Measurements from ENCODE around the gene OR2F1. TPM values are rescaled to one million over a fixed set of nuclear protein-coding genes. Genes with fewer than 3 reads are reported as not detected.

Gene OR2F1
- total and polyA plus RNA-seq, 2 donors (not counting 1 experiment from before 2014, with no cell fraction given), result not detected

DNA sequence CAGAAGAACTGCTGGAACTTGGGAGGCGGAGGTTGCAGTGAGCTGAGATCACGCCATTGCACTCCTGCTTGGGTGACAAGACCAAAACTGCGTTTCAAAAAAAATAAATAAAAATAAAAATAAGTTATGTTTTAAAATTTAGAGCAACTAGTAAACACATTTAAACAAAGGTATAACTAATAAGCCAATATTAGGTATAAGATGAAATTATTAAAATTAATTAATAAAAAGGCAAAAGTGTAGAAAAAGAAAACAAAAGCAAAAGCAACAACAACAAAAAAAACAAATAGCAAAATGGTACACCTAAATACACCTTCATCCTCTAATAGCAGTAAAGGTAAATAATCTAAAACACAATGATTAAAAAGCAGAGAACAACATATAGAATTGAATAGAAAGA lies 39.3 kb downstream of the OR2F1 start:
- Histone ChIP-seq H3K27me3 (ENCODE audit: control insufficient read depth, insufficient read depth, low read length) (no peaks in the 10 kb centered on the region), H3K9ac (ENCODE audit: insufficient read depth, low read length) (no peak overlapping the region), H2AFZ (ENCODE audit: low read length) (no peak overlapping the region), H3K4me2 (ENCODE audit: extremely low read depth, insufficient read depth, low read length) (no peak overlapping the region), H3K27ac (ENCODE audit: insufficient read depth, low read length) (no peak overlapping the region), H3K4me3 (replicated peaks in 1 of 4; ENCODE audit: control extremely low read depth in 1 of 4, insufficient read depth in 1 of 4, low read depth in 3 of 4, low read length in 4 of 4) (no peak overlapping the region), H3K36me3 (ENCODE audit: control insufficient read depth, insufficient read depth, low read length) (no peaks in the 10 kb centered on the region), H3K4me1 (ENCODE audit: control insufficient read depth, extremely low read depth, insufficient read depth, low read length) (no peaks in the 10 kb centered on the region), H4K20me1 (ENCODE audit: control insufficient read depth, extremely low read depth, insufficient read depth, low read length) (no peaks in the 10 kb centered on the region), H3K79me2 (ENCODE audit: control insufficient read depth, insufficient read depth, low read length) (no peaks in the 10 kb centered on the region), H3K9me3 (ENCODE audit: control insufficient read depth, insufficient read depth, low read depth, low read length) (no peaks in the 10 kb centered on the region)
- no peak for DNase-seq (ENCODE audit: low read depth in 2 of 2)
- TF ChIP-seq, protein P1, sequence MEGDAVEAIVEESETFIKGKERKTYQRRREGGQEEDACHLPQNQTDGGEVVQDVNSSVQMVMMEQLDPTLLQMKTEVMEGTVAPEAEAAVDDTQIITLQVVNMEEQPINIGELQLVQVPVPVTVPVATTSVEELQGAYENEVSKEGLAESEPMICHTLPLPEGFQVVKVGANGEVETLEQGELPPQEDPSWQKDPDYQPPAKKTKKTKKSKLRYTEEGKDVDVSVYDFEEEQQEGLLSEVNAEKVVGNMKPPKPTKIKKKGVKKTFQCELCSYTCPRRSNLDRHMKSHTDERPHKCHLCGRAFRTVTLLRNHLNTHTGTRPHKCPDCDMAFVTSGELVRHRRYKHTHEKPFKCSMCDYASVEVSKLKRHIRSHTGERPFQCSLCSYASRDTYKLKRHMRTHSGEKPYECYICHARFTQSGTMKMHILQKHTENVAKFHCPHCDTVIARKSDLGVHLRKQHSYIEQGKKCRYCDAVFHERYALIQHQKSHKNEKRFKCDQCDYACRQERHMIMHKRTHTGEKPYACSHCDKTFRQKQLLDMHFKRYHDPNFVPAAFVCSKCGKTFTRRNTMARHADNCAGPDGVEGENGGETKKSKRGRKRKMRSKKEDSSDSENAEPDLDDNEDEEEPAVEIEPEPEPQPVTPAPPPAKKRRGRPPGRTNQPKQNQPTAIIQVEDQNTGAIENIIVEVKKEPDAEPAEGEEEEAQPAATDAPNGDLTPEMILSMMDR (conservative IDR thresholded peaks at IDR 0.05 in 1 of 2, IDR thresholded peaks at IDR 0.05 in 1 of 2; ENCODE audit: low read depth in 1 of 2, low read length in 2 of 2), result no peak
- TF ChIP-seq EZH2 (IDR thresholded peaks at IDR 0.05; ENCODE audit: low read length, missing control alignments), result no peak

DNA sequence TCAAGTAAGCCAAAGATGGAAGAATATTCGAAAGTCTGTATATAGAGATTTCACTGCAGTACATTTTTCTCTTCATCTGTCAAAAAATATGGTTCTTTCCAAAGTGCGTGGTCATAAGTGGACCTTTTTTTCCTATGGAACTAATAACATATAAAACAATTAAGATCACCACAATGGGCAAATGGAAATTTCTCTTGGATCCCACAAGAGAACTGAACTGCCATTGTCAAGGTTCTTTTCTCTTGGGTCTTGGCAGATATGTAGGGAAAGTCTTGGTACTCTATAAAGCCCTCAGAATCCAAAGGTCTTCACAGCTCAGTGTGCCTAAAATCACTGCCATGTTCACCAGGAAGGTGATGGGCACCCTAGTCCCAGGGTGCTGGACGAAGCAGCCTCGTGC lies 45.4 kb downstream of the OR2F1 start, which contains the start of gene OR6B1:
TSS of gene OR6B1 (plus strand) at position 301 of the 400 bp plus-strand sequence. CDS start 3,677 bp downstream, outside the sequence.
- no peak for DNase-seq (ENCODE audit: low read depth in 2 of 2)
- Histone ChIP-seq H2AFZ (ENCODE audit: low read length) (no peak within 1 kb of the TSS), H3K4me3 (replicated peaks in 1 of 4; ENCODE audit: control extremely low read depth in 1 of 4, insufficient read depth in 1 of 4, low read depth in 3 of 4, low read length in 4 of 4) (no peak within 1 kb of the TSS), H4K20me1 (ENCODE audit: control insufficient read depth, extremely low read depth, insufficient read depth, low read length) (no peaks in the 10 kb centered on the region), H3K27ac (ENCODE audit: insufficient read depth, low read length) (no peak within 1 kb of the TSS), H3K27me3 (ENCODE audit: control insufficient read depth, insufficient read depth, low read length) (no peaks in the 10 kb centered on the region), H3K4me1 (ENCODE audit: control insufficient read depth, extremely low read depth, insufficient read depth, low read length) (no peaks in the 10 kb centered on the region), H3K9ac (ENCODE audit: insufficient read depth, low read length) (no peak within 1 kb of the TSS), H3K36me3 (ENCODE audit: control insufficient read depth, insufficient read depth, low read length) (no peaks in the 10 kb centered on the region), H3K79me2 (ENCODE audit: control insufficient read depth, insufficient read depth, low read length) (no peaks in the 10 kb centered on the region), H3K9me3 (ENCODE audit: control insufficient read depth, insufficient read depth, low read depth, low read length) (no peaks in the 10 kb centered on the region), H3K4me2 (ENCODE audit: extremely low read depth, insufficient read depth, low read length) (peak within 1 kb of the TSS; percentile 1)
- no peak for TF ChIP-seq EZH2 (IDR thresholded peaks at IDR 0.05; ENCODE audit: low read length, missing control alignments)
- TF ChIP-seq, protein P1 (conservative IDR thresholded peaks at IDR 0.05 in 1 of 2, IDR thresholded peaks at IDR 0.05 in 1 of 2; ENCODE audit: low read depth in 1 of 2, low read length in 2 of 2), result no peak

DNA sequence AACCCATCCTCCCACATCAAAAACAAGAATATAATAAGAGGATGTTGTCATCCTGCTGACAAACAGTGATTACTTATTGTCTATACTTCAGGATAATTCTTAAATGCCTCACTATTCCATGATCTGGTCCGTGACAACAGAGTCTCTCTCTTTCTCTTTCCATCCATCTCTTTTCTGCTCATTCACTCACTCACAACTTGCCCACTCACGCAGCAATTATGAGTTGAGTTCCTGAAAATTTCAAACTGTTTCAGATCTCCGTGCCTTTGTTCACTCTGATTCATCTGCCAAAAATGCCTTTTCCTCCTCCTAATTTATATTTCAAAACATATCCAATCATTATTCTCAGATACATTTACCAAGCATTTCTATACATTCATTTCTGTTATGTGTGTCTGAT lies 46.9 kb downstream of the OR2F1 start:
- Histone ChIP-seq H3K9ac (ENCODE audit: insufficient read depth, low read length) (no peak overlapping the region), H3K4me2 (ENCODE audit: extremely low read depth, insufficient read depth, low read length) (peak overlapping the region; percentile 1), H3K79me2 (ENCODE audit: control insufficient read depth, insufficient read depth, low read length) (no peaks in the 10 kb centered on the region), H3K4me1 (ENCODE audit: control insufficient read depth, extremely low read depth, insufficient read depth, low read length) (no peaks in the 10 kb centered on the region), H3K27me3 (ENCODE audit: control insufficient read depth, insufficient read depth, low read length) (no peaks in the 10 kb centered on the region), H3K36me3 (ENCODE audit: control insufficient read depth, insufficient read depth, low read length) (no peaks in the 10 kb centered on the region), H3K9me3 (ENCODE audit: control insufficient read depth, insufficient read depth, low read depth, low read length) (no peaks in the 10 kb centered on the region), H3K27ac (ENCODE audit: insufficient read depth, low read length) (no peak overlapping the region), H4K20me1 (ENCODE audit: control insufficient read depth, extremely low read depth, insufficient read depth, low read length) (no peaks in the 10 kb centered on the region), H2AFZ (ENCODE audit: low read length) (peak overlapping the region; percentile 52), H3K4me3 (replicated peaks in 1 of 4; ENCODE audit: control extremely low read depth in 1 of 4, insufficient read depth in 1 of 4, low read depth in 3 of 4, low read length in 4 of 4) (no peak overlapping the region)
- no peak for DNase-seq (ENCODE audit: low read depth in 2 of 2)
- TF ChIP-seq EZH2 (IDR thresholded peaks at IDR 0.05; ENCODE audit: low read length, missing control alignments), result no peak
- TF ChIP-seq, protein P1 (conservative IDR thresholded peaks at IDR 0.05 in 1 of 2, IDR thresholded peaks at IDR 0.05 in 1 of 2; ENCODE audit: low read depth in 1 of 2, low read length in 2 of 2), result no peak

Measured in fibroblast of lung (primary cell).